GM18526 (cell line): Measurements from ENCODE around the gene MED15.

Experiments used
- POLR2A ChIP-seq: IDR thresholded peaks from 3 replicates; pipeline ENCODE4 v1.6.1; 2011; ENCODE audit not compliant: insufficient read length; ENCODE audit errors: extremely low read depth

MED15 gene

GRCh38 chr22:20622650-20623339 lies 115.4 kb downstream of the MED15 start:
- TF ChIP-seq POLR2A = no peak

- TF ChIP-seq POLR2A = no peak
Measured at GRCh38 chr22:20624161-20624616, 116.8 kb downstream of the MED15 start.

- TF ChIP-seq POLR2A = no peak
Measured at GRCh38 chr22:20625270-20625669, 117.9 kb downstream of the MED15 start.

- no peak for TF ChIP-seq POLR2A
Measured at GRCh38 chr22:20626811-20627210, 119.4 kb downstream of the MED15 start.

- no peak for TF ChIP-seq POLR2A
Measured at GRCh38 chr22:20627432-20627831, 120.0 kb downstream of the MED15 start.

- TF ChIP-seq POLR2A = no peak
Measured at GRCh38 chr22:20628081-20628939, 120.9 kb downstream of the MED15 start.

GRCh38 chr22:20629401-20629800 lies 122.0 kb downstream of the MED15 start:
- TF ChIP-seq POLR2A = no peak

- TF ChIP-seq POLR2A = no peak
Measured at GRCh38 chr22:20630873-20631617, 123.6 kb downstream of the MED15 start.

- TF ChIP-seq POLR2A = no peak
Measured at GRCh38 chr22:20632082-20632481, 124.7 kb downstream of the MED15 start.

- TF ChIP-seq POLR2A = no peak
Measured at GRCh38 chr22:20632518-20632917, 125.1 kb downstream of the MED15 start.

- TF ChIP-seq POLR2A = no peak
Measured at GRCh38 chr22:20634560-20635226, 127.3 kb downstream of the MED15 start.

GRCh38 chr22:20635227-20635591 lies 127.8 kb downstream of the MED15 start:
- no peak for TF ChIP-seq POLR2A

GRCh38 chr22:20636075-20636812 lies 128.8 kb downstream of the MED15 start:
- TF ChIP-seq POLR2A = no peak

GRCh38 chr22:20636945-20637344 lies 129.5 kb downstream of the MED15 start:
- TF ChIP-seq POLR2A = no peak
